Ramos (cell line): ENCODE data around the gene PCSK1.

Experiments used
- in situ Hi-C: fragments of 300-500 bp; cut with MboI; formaldehyde crosslinking; loops from one replicate; pipeline ENCODE4 v1.14.3; 2022; ENCODE audit warnings: low sequenced_read_pairs; ENCODE audit not compliant: unreplicated experiment

PCSK1 gene

DNA sequence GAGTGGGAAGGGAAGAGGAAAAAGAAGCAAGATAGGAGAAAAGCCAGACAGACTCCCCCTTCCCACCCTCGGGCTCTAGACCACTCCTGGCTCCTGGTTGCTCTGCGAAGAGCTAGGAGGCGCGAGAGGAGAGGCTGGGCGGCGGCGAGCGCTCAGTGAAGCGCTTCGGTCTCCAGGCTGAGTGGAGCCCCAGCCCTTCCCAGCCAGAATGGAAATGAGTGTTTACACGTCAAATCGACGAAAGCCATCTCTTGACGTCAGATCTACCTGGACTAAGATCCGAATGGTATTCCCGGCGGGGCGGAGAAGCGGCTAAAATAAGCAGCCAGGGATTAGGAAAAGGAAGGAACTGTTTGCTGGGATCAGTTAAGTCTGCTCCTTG is at the start of gene PCSK1:
Gene PCSK1 (minus strand): TSS at position 183 of the 382 bp plus-strand sequence. CDS start 206 bp downstream, outside the sequence.
- in situ Hi-C loops = no loop called here

DNA sequence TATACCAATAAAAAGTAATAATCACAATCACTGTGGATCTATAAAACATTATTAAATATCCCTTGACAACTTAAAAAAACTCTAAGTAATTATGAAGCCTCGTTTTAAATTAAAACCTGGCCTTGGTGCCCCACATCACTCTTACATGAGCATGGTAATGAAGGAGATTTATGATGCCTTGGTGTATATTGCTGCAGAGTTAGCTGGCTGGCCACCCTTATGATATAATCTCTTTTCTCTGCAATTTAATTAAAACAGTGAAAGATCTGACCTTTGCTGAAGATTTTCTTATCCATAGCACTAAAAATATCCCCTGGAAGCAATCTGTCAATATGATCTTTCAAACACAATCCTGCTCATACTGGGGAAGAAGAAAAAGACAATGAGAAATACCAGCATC is 48.8 kb upstream of the PCSK1 start:
- in situ Hi-C loops = no loop called here

DNA sequence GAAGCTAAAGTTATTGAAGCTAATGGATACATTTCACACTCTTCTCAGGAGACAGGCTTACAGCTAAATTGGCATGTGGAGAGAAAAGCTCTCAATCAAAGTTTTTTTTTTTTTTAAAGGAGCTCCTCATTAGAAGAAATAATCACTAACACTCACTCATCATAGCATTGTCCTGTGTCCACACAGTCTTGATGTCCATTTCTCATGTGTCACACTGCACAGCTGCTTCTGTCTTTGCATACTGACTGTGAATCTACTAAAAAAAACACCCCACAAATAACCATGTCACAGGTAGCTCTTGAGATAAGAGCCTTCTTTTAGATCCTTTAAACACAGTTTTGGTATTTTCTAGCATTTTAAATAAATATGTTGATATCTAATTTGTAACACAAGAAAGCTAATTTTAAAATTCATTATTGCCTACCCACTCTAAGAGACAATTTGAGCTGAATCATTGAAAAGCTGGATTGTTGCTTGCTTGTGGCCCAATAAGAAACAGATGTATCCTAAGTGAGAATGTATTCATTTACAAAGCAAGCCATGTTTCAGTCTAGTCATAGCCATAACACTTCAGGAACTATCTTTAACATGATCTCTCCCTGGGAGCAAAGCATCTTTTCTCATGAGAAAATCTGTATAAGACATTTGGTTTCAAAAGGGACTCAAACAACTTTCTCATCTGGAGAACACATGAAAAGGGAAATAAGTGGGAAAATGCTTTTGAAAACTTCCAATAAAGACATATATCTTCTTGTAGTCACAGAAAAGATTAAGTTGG is 48.1 kb upstream of the PCSK1 start:
- in situ Hi-C loops = no loop called here

DNA sequence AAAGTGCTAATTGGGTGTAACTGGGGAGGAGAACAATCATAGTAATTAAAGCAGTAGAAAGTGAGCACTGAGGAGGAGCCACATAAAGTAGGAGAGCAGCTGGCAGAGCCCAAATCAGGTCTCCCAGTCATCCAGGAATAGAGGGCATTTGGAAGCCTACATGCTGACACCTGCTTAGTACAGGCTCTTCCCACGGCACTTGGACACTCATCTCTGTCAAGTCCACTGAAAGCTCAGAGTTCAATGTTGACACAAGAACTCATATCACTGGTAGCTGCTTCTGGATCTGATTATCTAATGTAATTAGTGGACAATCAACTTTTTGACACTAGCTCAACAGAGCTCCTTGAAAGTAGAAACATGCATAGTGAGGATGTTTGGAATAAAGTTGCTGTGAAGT is 45.9 kb upstream of the PCSK1 start:
- in situ Hi-C loops = no loop called here

GRCh38 chr5:96476654-96477053 is 43.6 kb upstream of the PCSK1 start:
- in situ Hi-C loops = no loop called here

GRCh38 chr5:96474073-96474472 is 41.0 kb upstream of the PCSK1 start:
- in situ Hi-C loops = no loop called here

DNA sequence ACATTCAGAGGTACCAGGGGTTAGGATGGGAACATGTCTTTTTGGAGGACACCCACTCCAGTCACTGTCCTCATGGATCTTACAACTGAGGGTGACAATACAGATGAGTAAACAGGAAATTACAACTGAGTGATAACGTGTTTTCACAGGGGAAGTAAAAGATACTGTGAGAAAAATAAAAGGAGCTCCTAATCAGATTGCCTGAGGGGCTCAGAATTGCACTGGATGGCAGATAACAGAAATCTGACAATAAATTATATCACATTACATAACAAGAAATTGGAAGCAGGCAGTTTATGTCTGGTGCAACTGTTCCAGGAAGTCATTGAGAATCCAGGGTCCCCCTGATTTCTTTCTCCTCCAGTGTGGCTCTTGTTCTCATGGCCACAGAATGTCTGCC is 40.1 kb upstream of the PCSK1 start:
- in situ Hi-C loops = no loop called here

GRCh38 chr5:96470785-96471184 is 37.7 kb upstream of the PCSK1 start:
- in situ Hi-C loops = no loop called here

DNA sequence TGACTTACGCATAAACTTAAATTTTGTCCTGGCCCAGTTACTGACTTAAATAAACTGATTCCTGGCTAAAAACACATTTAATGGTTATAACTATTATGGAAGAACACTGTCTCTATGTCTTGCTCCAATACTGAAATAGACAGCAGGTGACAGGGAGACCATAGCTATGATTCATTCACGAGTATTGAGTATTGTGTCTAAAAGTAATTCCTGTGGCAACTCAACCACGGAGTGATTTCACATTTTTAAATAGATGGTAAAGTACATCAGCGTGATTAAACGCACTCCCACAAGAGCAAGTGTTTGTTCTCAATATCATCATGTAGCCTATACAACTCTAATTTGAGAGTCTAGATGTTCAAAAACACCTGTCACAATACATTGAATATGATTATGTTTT is 35.9 kb upstream of the PCSK1 start:
- in situ Hi-C loops = no loop called here

- in situ Hi-C loops = no loop called here
Measured at GRCh38 chr5:96463091-96463490, 30.0 kb upstream of the PCSK1 start.

DNA sequence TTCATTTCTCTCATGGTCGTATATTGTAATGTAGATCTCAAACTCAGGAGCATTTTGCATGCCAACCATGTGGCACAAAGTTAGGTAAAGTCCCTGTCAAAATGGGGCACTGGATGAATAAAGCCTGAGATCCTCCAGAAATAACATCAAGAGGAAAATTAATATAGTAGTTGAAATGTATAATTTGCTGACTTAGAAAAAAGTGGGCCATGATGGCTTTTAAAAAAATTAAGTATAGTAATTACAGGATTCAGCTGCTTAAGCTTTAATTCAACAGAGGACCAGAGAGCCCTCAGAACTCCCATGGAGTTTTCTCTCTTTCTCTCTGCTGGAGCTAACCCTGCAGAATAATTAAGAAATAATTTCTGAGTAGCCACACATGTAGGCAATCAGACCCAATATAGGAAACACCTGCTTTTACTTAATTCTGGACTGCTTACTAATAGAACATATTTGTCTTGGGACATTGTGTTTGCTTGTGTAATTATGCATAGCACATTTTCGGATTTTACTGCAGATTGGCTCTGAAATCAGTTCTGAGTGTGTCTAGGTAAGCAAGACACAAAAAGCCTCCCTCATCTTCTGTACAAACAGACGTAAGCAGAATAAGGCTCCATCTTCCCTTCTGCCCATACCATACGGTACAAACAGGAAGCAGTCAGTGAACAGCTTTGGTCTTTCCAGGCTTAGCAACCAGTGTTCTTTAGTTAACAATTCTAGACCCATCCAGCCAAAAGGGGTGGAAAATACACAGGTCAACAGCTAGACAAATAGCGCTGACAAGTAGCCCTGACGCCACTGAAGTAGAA is 26.5 kb upstream of the PCSK1 start:
- in situ Hi-C loops = no loop called here

GRCh38 chr5:96458176-96458575 is 25.1 kb upstream of the PCSK1 start:
- in situ Hi-C loops = no loop called here

GRCh38 chr5:96455789-96456188 is 22.7 kb upstream of the PCSK1 start:
- in situ Hi-C loops = no loop called here

DNA sequence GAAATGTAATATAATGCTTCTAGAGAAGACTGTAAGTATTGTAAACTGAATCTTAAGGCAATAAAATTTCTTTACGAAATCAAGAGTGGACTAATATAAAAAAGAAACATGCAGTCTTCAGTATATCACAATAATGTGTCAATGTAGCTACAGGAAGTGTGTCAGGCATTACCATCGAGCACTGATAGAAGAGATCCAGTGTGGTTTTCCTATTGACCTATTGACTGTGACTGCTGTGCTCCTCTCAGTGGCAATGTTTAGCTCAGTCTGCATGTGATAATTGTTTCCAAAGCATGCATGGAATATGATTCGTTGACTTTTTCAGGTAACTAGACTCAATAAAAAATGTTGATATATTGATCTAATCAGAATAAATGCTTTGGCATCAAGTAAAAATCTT is 20.3 kb upstream of the PCSK1 start:
- in situ Hi-C loops = no loop called here

- in situ Hi-C loops = no loop called here
Measured at GRCh38 chr5:96447949-96448348, 14.9 kb upstream of the PCSK1 start.

DNA sequence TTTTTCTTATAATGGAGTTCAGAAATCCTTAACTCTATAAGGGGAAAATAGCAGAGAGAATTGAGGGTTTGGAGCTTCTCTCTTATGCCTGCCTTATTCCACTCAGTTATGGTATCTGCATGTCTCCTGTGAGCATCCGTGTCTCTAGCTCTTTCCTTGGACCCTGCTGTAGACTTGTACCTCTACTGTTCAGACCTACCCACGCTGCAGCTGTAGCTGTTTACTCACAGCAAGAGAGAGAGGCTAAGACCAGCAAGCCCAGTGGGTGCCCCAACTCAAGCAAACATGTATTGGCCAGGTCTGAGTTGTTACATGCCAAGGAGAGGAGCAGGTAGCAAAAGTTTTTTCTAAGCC is 7.1 kb upstream of the PCSK1 start:
- in situ Hi-C loops = no loop called here

GRCh38 chr5:96439477-96440184 is 6.6 kb upstream of the PCSK1 start:
- in situ Hi-C loops = no loop called here

DNA sequence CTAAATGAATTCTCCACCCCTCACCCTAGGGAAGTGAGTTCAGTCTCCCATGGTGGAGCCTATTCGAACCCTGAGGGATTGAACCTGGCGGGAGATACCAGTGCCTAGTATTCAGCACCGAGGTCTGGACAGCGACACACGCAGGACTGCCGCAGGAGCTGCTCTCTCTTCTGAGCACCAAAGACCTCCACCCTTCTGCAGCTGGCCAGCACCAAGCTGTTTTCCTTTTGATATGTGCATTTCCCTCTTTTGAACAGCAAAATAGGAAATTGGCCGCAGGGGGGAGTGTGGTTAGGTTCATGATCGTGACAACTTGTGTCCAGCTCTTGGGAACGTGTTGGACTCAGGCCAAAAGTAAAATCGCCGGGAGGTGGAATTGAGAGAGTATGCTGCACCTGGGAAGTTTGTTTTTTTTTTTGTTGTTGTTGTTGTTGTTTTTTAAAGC is 1.2 kb upstream of the PCSK1 start:
- in situ Hi-C loops = no loop called here

- in situ Hi-C loops = no loop called here
Measured at GRCh38 chr5:96432216-96433065, 607 bp downstream of the PCSK1 start.
